IMR-90 (cell line): ENCODE results near the gene JAK1. TPM values are rescaled to one million over a fixed set of nuclear protein-coding genes. Genes with fewer than 3 reads are reported as not detected.

Source experiments
- ATAC-seq: fragments of 200-7000 bp; cut with Tn5 transposase; 2 replicates; pipeline ENCODE4 v1.9.1; 2020; ENCODE audit warnings: low read depth, mild to moderate bottlenecking, moderate library complexity
- BruUV-seq: library from RNA; stranded (reverse); fragments of 400-500 nt; replicated peaks from 2 replicates; lab custom pipeline; 2021; lab: Mats Ljungman, UMichigan
- CTCF ChIA-PET: fragments of 300-600 bp; formaldehyde crosslinking; extraction: SDS; loops from one replicate; lab custom pipeline; 2021; ENCODE audit warnings: antibody characterized with exemption; lab: Yijun Ruan, JAX
- POLR2A ChIA-PET: fragments of 300-600 bp; sonication (Branson Sonifier 250); formaldehyde crosslinking; loops from one replicate; lab custom pipeline; 2022; ENCODE audit warnings: antibody characterized with exemption; ENCODE audit not compliant: unreplicated experiment; lab: Charles Lee
- DNase-seq: peaks from one replicate; pipeline ENCODE4 v3.0.0; 2013
- H2AFZ ChIP-seq: replicated peaks from 2 replicates; pipeline ENCODE3; 2013; ENCODE audit warnings: low read length, mild to moderate bottlenecking; ENCODE audit not compliant: poor library complexity
- H2AK5ac ChIP-seq: 2 replicates; pipeline ENCODE4 v1.6.1; 2013; ENCODE audit warnings: low read depth, low read length, inconsistent platforms
- H2AK9ac ChIP-seq: replicated peaks from 2 replicates; pipeline ENCODE3; 2013; ENCODE audit warnings: mild to moderate bottlenecking, low read depth, low read length, moderate library complexity; ENCODE audit not compliant: poor library complexity
- H2BK120ac ChIP-seq: 2 replicates; pipeline ENCODE4 v1.6.1; 2013; ENCODE audit warnings: low read depth, low read length, inconsistent platforms
- H2BK15ac ChIP-seq: 3 replicates; pipeline ENCODE4 v1.6.1; 2013; ENCODE audit warnings: low read depth, low read length, inconsistent platforms
- H2BK20ac ChIP-seq: 2 replicates; pipeline ENCODE4 v1.6.1; 2013; ENCODE audit warnings: low read depth, mild to moderate bottlenecking, inconsistent platforms, low read length, moderate library complexity
- H2BK5ac ChIP-seq: 2 replicates; pipeline ENCODE4 v1.6.1; 2013; ENCODE audit warnings: mild to moderate bottlenecking, low read depth, low read length, inconsistent platforms; ENCODE audit not compliant: poor library complexity, severe bottlenecking
- H3K14ac ChIP-seq: replicated peaks from 2 replicates; pipeline ENCODE4 v1.6.1; 2013; ENCODE audit warnings: low read depth, low read length, inconsistent platforms
- H3K18ac ChIP-seq: 2 replicates; pipeline ENCODE4 v1.6.1; 2013; ENCODE audit warnings: low read depth, low read length, control low read depth
- H3K23ac ChIP-seq: 2 replicates; pipeline ENCODE4 v1.6.1; 2013; ENCODE audit warnings: low read depth, low read length, inconsistent platforms
- H3K27ac ChIP-seq: 2 replicates; pipeline ENCODE4 v1.5.1; 2013; ENCODE audit warnings: mild to moderate bottlenecking, control low read depth, low read length; ENCODE audit not compliant: insufficient read depth
- H3K27me3 ChIP-seq: 2 replicates; pipeline ENCODE4 v1.6.1; 2013; ENCODE audit warnings: low read length; ENCODE audit not compliant: control insufficient read depth, insufficient read depth
- H3K36me3 ChIP-seq: 2 replicates; pipeline ENCODE4 v1.6.1; 2013; ENCODE audit warnings: low read length, mixed read lengths; ENCODE audit not compliant: control insufficient read depth, insufficient read depth
- H3K4ac ChIP-seq: 2 replicates; pipeline ENCODE4 v1.6.1; 2013; ENCODE audit warnings: low read depth, low read length, inconsistent platforms
- H3K4me1 ChIP-seq: 2 replicates; pipeline ENCODE4 v1.6.1; 2013; ENCODE audit warnings: low read length, mixed read lengths; ENCODE audit not compliant: control insufficient read depth, insufficient read depth
- H3K4me2 ChIP-seq: 2 replicates; pipeline ENCODE4 v1.6.1; 2013; ENCODE audit warnings: low read depth, mild to moderate bottlenecking, control low read depth, low read length, moderate library complexity
- H3K4me3 ChIP-seq: 2 replicates; pipeline ENCODE4 v1.5.1; 2013; ENCODE audit warnings: low read depth, mild to moderate bottlenecking, control low read depth, low read length, moderate library complexity; ENCODE audit not compliant: insufficient read depth
- H3K56ac ChIP-seq: 2 replicates; pipeline ENCODE4 v1.6.1; 2013; ENCODE audit warnings: low read length, inconsistent platforms; ENCODE audit not compliant: insufficient read depth; ENCODE audit errors: extremely low read depth
- H3K79me1 ChIP-seq, 2 experiments: 2 replicates each; pipeline ENCODE4 v1.6.1; 2013; ENCODE audit warnings: low read length in 2 of 2, inconsistent platforms in 1 of 2, low read depth in 1 of 2
- H3K9ac ChIP-seq: 2 replicates; pipeline ENCODE4 v1.6.1; 2013; ENCODE audit warnings: low read depth, low read length, control low read depth
- H3K9me1 ChIP-seq: 2 replicates; pipeline ENCODE4 v1.6.1; 2013; ENCODE audit warnings: low read length, inconsistent platforms; ENCODE audit not compliant: insufficient read depth
- H3K9me3 ChIP-seq: 2 replicates; pipeline ENCODE4 v1.6.1; 2013; ENCODE audit warnings: low read length; ENCODE audit not compliant: control insufficient read depth, insufficient read depth
- H4K20me1 ChIP-seq: 2 replicates; pipeline ENCODE4 v1.6.1; 2013; ENCODE audit warnings: low read length, inconsistent platforms; ENCODE audit not compliant: insufficient read depth
- H4K5ac ChIP-seq: 2 replicates; pipeline ENCODE4 v1.6.1; 2013; ENCODE audit warnings: mild to moderate bottlenecking, low read depth, low read length, control low read depth
- H4K8ac ChIP-seq, 2 experiments: 2 replicates each; pipeline ENCODE4 v1.6.1; 2013; ENCODE audit warnings: low read depth in 2 of 2, low read length in 2 of 2, control low read depth in 1 of 2, inconsistent platforms in 1 of 2
- H4K91ac ChIP-seq: 2 replicates; pipeline ENCODE4 v1.6.1; 2013; ENCODE audit warnings: low read depth, low read length, inconsistent platforms; ENCODE audit not compliant: insufficient read depth
- CEBPB ChIP-seq: IDR thresholded peaks from 2 replicates; pipeline ENCODE4 v1.6.1; 2012; ENCODE audit warnings: low read depth, low read length, improper control_type of control experiment
- CHD1 ChIP-seq: IDR thresholded peaks from 2 replicates; pipeline ENCODE4 v1.6.1; 2012; ENCODE audit warnings: low read depth, low read length, improper control_type of control experiment
- FOS ChIP-seq: fragments of 150-350 bp; IDR thresholded peaks from 2 replicates; pipeline ENCODE4 v1.6.1; 2016; ENCODE audit warnings: low read depth, low read length
- MAZ ChIP-seq: IDR thresholded peaks from 2 replicates; pipeline ENCODE4 v1.6.1; 2012; ENCODE audit warnings: low read depth, mild to moderate bottlenecking, low read length, improper control_type of control experiment, moderate library complexity, borderline replicate concordance
- POLR2A ChIP-seq: IDR thresholded peaks from 2 replicates; pipeline ENCODE4 v1.6.1; 2012; ENCODE audit warnings: mild to moderate bottlenecking, low read depth, low read length
- RAD21 ChIP-seq: IDR thresholded peaks from 2 replicates; pipeline ENCODE4 v1.6.1; 2012; ENCODE audit warnings: low read length, improper control_type of control experiment
- RCOR1 ChIP-seq: IDR thresholded peaks from 2 replicates; pipeline ENCODE4 v1.6.1; 2012; ENCODE audit warnings: mild to moderate bottlenecking, low read length, improper control_type of control experiment; ENCODE audit not compliant: insufficient replicate concordance
- WGBS, 2 experiments: methylation state at CpG; one replicate each; pipeline versions ENCODE4 v1.1.5 to v1.1.7; 2013; ENCODE audit warnings: missing lambda C conversion rate in 2 of 2; ENCODE audit not compliant: insufficient read length in 1 of 2; ENCODE audit errors: extremely low coverage in 2 of 2; 5-methylcytosine and 5-hydroxymethylcytosine counted together
- dilution Hi-C: fragments of 300-500 bp; cut with HindIII; formaldehyde crosslinking; loops from one replicate; pipeline ENCODE4 v1.14.3; 2018; ENCODE audit warnings: low sequenced_read_pairs; ENCODE audit not compliant: unreplicated experiment
- in situ Hi-C: fragments of 300-500 bp; cut with MboI; formaldehyde crosslinking; loops from 3 replicates; pipeline ENCODE4 v1.14.3; 2019; ENCODE audit warnings: low sequenced_read_pairs, inconsistent platforms, mixed read lengths
- intact Hi-C: fragments of 100-400 bp; cut with micrococcal nuclease; formaldehyde crosslinking; loops from 2 replicates; pipeline ENCODE4 v1.10.0; 2022
- polyA plus RNA-seq, 3 experiments: library from polyadenylated mRNA; depleted of rRNA; stranded (reverse); fragments of >200 nt; gene quantifications; 2 replicates each; pipeline ENCODE4 v1.2.3, GENCODE V29; 2012; ENCODE audit warnings: low replicate concordance in 1 of 3
- total RNA-seq: library from RNA; depleted of rRNA; stranded (reverse); fragments of >200 nt; gene quantifications from 2 replicates; pipeline ENCODE4 v1.2.3, GENCODE V29; 2012
- TF ChIP-seq, protein P1 (sequence below): fragments of 150-350 bp; IDR thresholded peaks from 2 replicates; pipeline ENCODE4 v1.6.1; 2017; ENCODE audit warnings: mild to moderate bottlenecking, antibody characterized with exemption, low read length, low read depth
- TF ChIP-seq, protein P2 (sequence below): fragments of 150-350 bp; IDR thresholded peaks from 2 replicates; pipeline ENCODE4 v1.6.1; 2016; ENCODE audit warnings: low read depth, mild to moderate bottlenecking, low read length, moderate library complexity, borderline replicate concordance

JAK1 gene
- total and polyA plus RNA-seq, 2 of the 4 experiments (the other 2 are of a cell fraction) = 76.9 to 103 TPM

DNA sequence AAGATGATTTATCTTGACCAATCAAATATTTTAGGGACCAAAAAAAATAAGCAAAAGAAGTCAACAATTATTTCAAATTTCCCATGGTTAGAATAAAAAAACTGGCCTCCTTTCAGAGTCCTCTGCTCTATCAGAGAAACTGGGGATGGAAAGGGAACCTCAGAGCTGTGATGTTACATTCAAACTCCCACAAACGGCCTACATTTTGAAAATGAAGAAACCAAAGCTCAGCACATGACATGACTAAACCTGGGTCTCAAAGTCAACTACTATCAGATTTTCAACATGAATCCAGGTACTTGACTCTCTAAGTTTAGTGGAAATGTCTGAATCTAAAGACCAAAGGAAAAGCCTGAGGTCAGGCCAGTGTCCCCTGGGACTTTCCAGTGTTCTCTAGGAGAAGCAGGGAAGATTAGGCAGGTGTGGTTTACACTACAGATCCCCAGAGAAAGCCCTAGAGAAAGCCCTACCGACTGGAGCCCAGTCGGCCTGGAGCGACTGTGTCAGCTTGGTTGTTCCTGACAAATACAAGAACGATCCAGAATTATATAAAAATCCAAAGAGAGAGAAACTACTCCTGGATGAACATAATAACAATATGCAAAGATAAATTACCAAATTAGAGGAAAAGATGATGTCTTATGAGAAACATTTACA, 24.8 kb downstream of the JAK1 start:
- Histone ChIP-seq H4K20me1 (peaks cover 43% of the 10 kb centered on the region), H3K14ac (no peak overlapping the region; the same call in 1 of the 2 replicates), H3K36me3 (no peaks in the 10 kb centered on the region), H3K4me3 (no peak overlapping the region), H3K79me1 (peaks cover 15 to 63% of the 10 kb centered on the region in 2 experiments), H3K27ac (no peak overlapping the region), H2BK15ac (no peak overlapping the region), H3K56ac (no peak overlapping the region), H3K4me1 (peaks cover 3% of the 10 kb centered on the region; the same call in 1 of the 2 replicates), H3K18ac (no peak overlapping the region), H3K4ac (no peak overlapping the region), H3K27me3 (no peaks in the 10 kb centered on the region), H2BK120ac (no peak overlapping the region), H3K23ac (no peak overlapping the region), H4K5ac (no peak overlapping the region), H3K9me1 (peaks cover 7% of the 10 kb centered on the region; the same call in 1 of the 2 replicates), H2AK9ac (no peak overlapping the region), H2AFZ (no peak overlapping the region), H3K9me3 (no peaks in the 10 kb centered on the region), H3K4me2 (no peak overlapping the region), H2BK5ac (no peak overlapping the region), H4K91ac (no peak overlapping the region), H3K9ac (no peak overlapping the region), H2BK20ac (no peak overlapping the region), H2AK5ac (no peak overlapping the region), H4K8ac (no peak overlapping the region)
- intact Hi-C loops (no loop called here), dilution Hi-C loops (no loop called here), in situ Hi-C loops (no loop called here)
- ATAC-seq = no peak
- POLR2A ChIA-PET = no interaction called here
- TF ChIP-seq RCOR1 (no peak), FOS (no peak), CEBPB (no peak), RAD21 (no peak), POLR2A (no peak), MAZ (no peak), CHD1 (no peak)
- TF ChIP-seq, protein P1, sequence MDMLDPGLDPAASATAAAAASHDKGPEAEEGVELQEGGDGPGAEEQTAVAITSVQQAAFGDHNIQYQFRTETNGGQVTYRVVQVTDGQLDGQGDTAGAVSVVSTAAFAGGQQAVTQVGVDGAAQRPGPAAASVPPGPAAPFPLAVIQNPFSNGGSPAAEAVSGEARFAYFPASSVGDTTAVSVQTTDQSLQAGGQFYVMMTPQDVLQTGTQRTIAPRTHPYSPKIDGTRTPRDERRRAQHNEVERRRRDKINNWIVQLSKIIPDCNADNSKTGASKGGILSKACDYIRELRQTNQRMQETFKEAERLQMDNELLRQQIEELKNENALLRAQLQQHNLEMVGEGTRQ = no peak
- TF ChIP-seq, protein P2, sequence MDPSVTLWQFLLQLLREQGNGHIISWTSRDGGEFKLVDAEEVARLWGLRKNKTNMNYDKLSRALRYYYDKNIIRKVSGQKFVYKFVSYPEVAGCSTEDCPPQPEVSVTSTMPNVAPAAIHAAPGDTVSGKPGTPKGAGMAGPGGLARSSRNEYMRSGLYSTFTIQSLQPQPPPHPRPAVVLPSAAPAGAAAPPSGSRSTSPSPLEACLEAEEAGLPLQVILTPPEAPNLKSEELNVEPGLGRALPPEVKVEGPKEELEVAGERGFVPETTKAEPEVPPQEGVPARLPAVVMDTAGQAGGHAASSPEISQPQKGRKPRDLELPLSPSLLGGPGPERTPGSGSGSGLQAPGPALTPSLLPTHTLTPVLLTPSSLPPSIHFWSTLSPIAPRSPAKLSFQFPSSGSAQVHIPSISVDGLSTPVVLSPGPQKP = no peak
- no CpG with 5 or more reads among the region's 5 CpGs for WGBS, 2 experiments
- CTCF ChIA-PET = no interaction called here
- DNase-seq = no peak
- BruUV-seq = no TSS peak
